ENCODE results near the gene SCD5. TPM values are rescaled to one million over a fixed set of nuclear protein-coding genes. Genes with fewer than 3 reads are reported as not detected.

SCD5 gene
- total RNA-seq, 1 donor from 2014 or later: 23.9 TPM

DNA sequence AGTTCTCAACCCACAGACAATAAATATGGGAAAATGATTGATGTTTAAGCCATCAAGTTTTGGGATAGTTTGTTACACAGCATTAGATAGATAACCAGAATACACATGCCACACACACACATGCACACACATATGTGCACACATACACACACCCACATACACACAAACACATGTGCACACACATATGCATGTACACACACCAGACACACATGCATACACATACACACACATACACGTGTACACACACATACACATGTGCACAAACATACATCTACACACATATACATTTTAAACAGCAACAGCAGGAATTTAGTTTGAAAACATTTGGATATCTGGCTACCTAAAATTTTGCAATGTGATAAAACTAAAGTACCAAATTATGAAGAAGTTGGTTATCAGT lies 194.1 kb downstream of the SCD5 start:
- TF ChIP-seq, protein P1, sequence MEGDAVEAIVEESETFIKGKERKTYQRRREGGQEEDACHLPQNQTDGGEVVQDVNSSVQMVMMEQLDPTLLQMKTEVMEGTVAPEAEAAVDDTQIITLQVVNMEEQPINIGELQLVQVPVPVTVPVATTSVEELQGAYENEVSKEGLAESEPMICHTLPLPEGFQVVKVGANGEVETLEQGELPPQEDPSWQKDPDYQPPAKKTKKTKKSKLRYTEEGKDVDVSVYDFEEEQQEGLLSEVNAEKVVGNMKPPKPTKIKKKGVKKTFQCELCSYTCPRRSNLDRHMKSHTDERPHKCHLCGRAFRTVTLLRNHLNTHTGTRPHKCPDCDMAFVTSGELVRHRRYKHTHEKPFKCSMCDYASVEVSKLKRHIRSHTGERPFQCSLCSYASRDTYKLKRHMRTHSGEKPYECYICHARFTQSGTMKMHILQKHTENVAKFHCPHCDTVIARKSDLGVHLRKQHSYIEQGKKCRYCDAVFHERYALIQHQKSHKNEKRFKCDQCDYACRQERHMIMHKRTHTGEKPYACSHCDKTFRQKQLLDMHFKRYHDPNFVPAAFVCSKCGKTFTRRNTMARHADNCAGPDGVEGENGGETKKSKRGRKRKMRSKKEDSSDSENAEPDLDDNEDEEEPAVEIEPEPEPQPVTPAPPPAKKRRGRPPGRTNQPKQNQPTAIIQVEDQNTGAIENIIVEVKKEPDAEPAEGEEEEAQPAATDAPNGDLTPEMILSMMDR (IDR thresholded peaks at IDR 0.05): no peak
- Mint-ChIP-seq H3K27ac (ENCODE audit: unreplicated experiment) (no peak overlapping the region), H3K4me3 (ENCODE audit: unreplicated experiment) (no peak overlapping the region), H3K4me1 (ENCODE audit: unreplicated experiment) (no peaks in the 10 kb centered on the region), H3K9me3 (ENCODE audit: unreplicated experiment) (no peaks in the 10 kb centered on the region), H3K27me3 (ENCODE audit: unreplicated experiment) (peaks cover 2% of the 10 kb centered on the region), H3K36me3 (ENCODE audit: unreplicated experiment) (no peaks in the 10 kb centered on the region)
- no peak for DNase-seq (ENCODE audit: extremely low spot score, unreplicated experiment)

DNA sequence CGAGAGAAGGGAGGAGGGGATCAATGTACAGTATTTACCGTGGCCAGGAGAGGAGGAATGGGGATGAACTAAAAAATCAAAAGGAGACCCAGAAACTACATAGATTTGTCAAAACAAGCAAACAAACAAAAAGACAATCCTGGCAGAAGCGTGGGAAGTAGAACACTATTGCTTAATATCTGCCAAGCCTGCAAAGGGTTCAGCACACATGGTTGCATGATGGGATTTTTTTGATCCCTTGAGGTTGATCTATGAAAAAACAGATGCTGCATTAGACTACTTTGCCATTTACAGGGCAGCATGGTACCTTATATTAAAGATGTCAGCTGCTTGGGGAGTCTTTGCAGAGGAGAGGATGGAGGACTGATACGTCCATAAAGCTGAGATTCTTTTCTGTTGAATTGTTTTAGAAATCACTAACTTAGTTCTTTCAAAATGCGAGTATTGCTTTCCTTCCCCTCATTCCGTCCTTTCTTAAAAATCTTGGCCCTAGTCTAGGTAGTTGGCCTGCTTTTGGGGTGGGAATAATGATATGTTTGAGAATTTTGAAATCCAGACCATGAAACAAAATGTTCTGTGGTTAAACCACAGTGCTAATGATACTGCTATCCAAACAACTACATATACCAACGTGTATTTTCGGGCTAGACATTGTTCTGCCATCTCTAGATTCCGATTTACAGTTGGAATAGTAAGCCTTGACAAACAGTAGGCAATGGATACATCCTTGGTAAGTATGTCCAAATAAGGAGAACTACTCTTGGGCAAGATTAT lies 197.2 kb downstream of the SCD5 start:
- Mint-ChIP-seq H3K4me1 (ENCODE audit: unreplicated experiment) (no peaks in the 10 kb centered on the region), H3K27ac (ENCODE audit: unreplicated experiment) (no peak overlapping the region), H3K4me3 (ENCODE audit: unreplicated experiment) (no peak overlapping the region), H3K27me3 (ENCODE audit: unreplicated experiment) (peaks cover 7% of the 10 kb centered on the region), H3K9me3 (ENCODE audit: unreplicated experiment) (no peaks in the 10 kb centered on the region), H3K36me3 (ENCODE audit: unreplicated experiment) (no peaks in the 10 kb centered on the region)
- TF ChIP-seq, protein P1 (IDR thresholded peaks at IDR 0.05): no peak
- no peak for DNase-seq (ENCODE audit: extremely low spot score, unreplicated experiment)

DNA sequence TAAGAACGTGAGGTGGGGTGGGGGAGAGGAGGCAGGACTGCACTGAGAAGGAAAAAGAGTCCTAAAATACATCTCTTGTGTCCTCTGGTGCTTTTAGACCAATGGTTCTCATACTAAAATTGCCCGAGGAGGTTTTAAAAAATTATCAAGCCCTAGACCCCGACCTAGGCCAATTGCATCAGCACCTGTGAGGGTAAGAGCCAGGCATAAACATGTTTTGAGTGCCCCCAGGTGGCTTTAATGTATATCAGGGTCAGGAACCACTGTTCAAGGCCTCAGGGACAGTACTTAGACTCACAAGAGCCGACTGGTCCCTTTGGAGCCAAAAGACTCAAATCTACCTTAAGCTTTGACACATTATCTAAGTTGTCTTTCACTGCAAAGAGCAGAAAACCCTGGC lies 199.3 kb downstream of the SCD5 start:
- Mint-ChIP-seq H3K4me1 (ENCODE audit: unreplicated experiment) (no peaks in the 10 kb centered on the region), H3K9me3 (ENCODE audit: unreplicated experiment) (no peaks in the 10 kb centered on the region), H3K27ac (ENCODE audit: unreplicated experiment) (no peak overlapping the region), H3K36me3 (ENCODE audit: unreplicated experiment) (no peaks in the 10 kb centered on the region), H3K27me3 (ENCODE audit: unreplicated experiment) (peaks cover 12% of the 10 kb centered on the region), H3K4me3 (ENCODE audit: unreplicated experiment) (no peak overlapping the region)
- TF ChIP-seq, protein P1 (IDR thresholded peaks at IDR 0.05): no peak
- DNase-seq (ENCODE audit: extremely low spot score, unreplicated experiment): no peak

DNA sequence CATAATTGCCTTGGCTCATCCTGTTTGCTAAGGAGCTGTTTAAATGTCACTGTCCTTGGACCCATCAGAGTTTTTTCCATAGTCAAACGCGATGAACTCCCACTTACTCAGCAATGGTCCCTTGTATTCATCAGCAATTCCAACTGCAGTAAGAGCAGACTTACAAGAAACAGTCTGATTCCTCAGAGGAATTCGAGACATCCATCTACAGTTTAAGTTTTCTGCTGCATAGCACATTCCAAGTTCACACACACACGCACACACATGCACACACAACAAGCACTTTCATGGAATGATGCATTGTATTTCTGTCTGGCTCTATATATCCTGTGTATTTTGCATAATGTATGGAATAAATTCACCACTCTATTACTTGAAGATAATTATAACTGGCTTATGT lies 204.1 kb downstream of the SCD5 start:
- DNase-seq (ENCODE audit: extremely low spot score, unreplicated experiment): no peak
- Mint-ChIP-seq H3K4me3 (ENCODE audit: unreplicated experiment) (no peak overlapping the region), H3K27ac (ENCODE audit: unreplicated experiment) (no peak overlapping the region), H3K4me1 (ENCODE audit: unreplicated experiment) (no peaks in the 10 kb centered on the region), H3K9me3 (ENCODE audit: unreplicated experiment) (no peaks in the 10 kb centered on the region), H3K27me3 (ENCODE audit: unreplicated experiment) (peaks cover 47% of the 10 kb centered on the region), H3K36me3 (ENCODE audit: unreplicated experiment) (no peaks in the 10 kb centered on the region)
- TF ChIP-seq, protein P1 (IDR thresholded peaks at IDR 0.05): no peak

DNA sequence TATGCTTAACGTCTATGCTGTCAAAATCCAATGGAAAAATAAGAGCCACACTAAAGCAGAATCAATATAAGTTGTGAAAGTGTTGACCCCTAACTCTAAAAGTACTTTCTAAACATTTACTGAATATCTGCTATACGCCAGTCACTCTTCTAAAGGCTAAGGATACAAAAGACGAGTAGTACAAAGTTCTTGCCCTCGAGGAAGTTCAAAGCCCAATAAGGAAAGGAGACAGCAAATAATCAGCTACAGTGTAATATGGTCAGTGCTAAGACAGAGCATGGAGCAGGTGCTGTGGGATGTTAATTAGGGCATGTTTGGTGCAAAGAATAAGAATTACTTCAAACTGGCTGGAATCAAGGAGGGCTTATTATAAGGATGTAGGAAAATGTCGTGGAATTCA lies 205.2 kb downstream of the SCD5 start:
- Mint-ChIP-seq H3K9me3 (ENCODE audit: unreplicated experiment) (no peaks in the 10 kb centered on the region), H3K4me1 (ENCODE audit: unreplicated experiment) (peaks cover 4% of the 10 kb centered on the region), H3K36me3 (ENCODE audit: unreplicated experiment) (no peaks in the 10 kb centered on the region), H3K27me3 (ENCODE audit: unreplicated experiment) (peaks cover 47% of the 10 kb centered on the region), H3K4me3 (ENCODE audit: unreplicated experiment) (no peak overlapping the region), H3K27ac (ENCODE audit: unreplicated experiment) (no peak overlapping the region)
- no peak for DNase-seq (ENCODE audit: extremely low spot score, unreplicated experiment)
- TF ChIP-seq, protein P1 (IDR thresholded peaks at IDR 0.05): no peak

All from osteocyte (in vitro differentiated cells).